WTC11 (cell line): Measurements from ENCODE around the gene ITPR1. TPM values are rescaled to one million over a fixed set of nuclear protein-coding genes. Genes with fewer than 3 reads are reported as not detected.

Experiments
- ATAC-seq: fragments of 200-7000 bp; cut with Tn5 transposase; 2 replicates; pipeline ENCODE4 v1.10.0; 2021; ENCODE audit warnings: mild to moderate bottlenecking, moderate library complexity
- CTCF ChIA-PET: fragments of 300-600 bp; sonication (Branson Sonifier 250); formaldehyde crosslinking; loops from one replicate; lab custom pipeline; 2021; ENCODE audit warnings: antibody characterized with exemption; lab: Charles Lee
- POLR2A ChIA-PET: fragments of 350-600 bp; sonication (Branson Sonifier 250); formaldehyde crosslinking; loops from one replicate; lab custom pipeline; 2021; ENCODE audit warnings: antibody characterized with exemption; lab: Charles Lee
- DNase-seq: peaks from one replicate; pipeline ENCODE4 v3.0.0; 2021; ENCODE audit warnings: low spot score
- H3K27ac Mint-ChIP-seq: 2 replicates; pipeline ENCODE4 v1.8.0; 2021; ENCODE audit warnings: mixed read lengths
- H3K27me3 Mint-ChIP-seq: 2 replicates; pipeline ENCODE4 v1.8.0; 2021; ENCODE audit warnings: low read depth, mild to moderate bottlenecking, moderate library complexity, mixed read lengths
- H3K36me3 Mint-ChIP-seq: 2 replicates; pipeline ENCODE4 v1.8.0; 2021; ENCODE audit warnings: mixed read lengths
- H3K4me1 Mint-ChIP-seq: 2 replicates; pipeline ENCODE4 v1.8.0; 2022; ENCODE audit warnings: mixed read lengths
- H3K4me3 Mint-ChIP-seq: 2 replicates; pipeline ENCODE4 v1.8.0; 2021; ENCODE audit warnings: mild to moderate bottlenecking, moderate library complexity, mixed read lengths
- H3K9me3 Mint-ChIP-seq: 2 replicates; pipeline ENCODE4 v1.8.0; 2021; ENCODE audit warnings: mixed read lengths
- AFF4 ChIP-seq: sonication (generic); formaldehyde crosslinking; IDR thresholded peaks from 2 replicates; pipeline ENCODE4 v1.8.1; 2023; ENCODE audit warnings: mild to moderate bottlenecking, missing genetic modification reagents, borderline replicate concordance
- ATF2 ChIP-seq: sonication (generic); formaldehyde crosslinking; IDR thresholded peaks from 2 replicates; pipeline ENCODE4 v1.8.1; 2022; ENCODE audit warnings: low read depth, missing genetic modification reagents, borderline replicate concordance
- CREB1 ChIP-seq: sonication (generic); formaldehyde crosslinking; IDR thresholded peaks from 2 replicates; pipeline ENCODE4 v1.8.0; 2023; ENCODE audit warnings: mild to moderate bottlenecking, missing genetic modification reagents
- CREM ChIP-seq: sonication (generic); formaldehyde crosslinking; IDR thresholded peaks from 2 replicates; pipeline ENCODE4 v1.8.1; 2022; ENCODE audit warnings: mild to moderate bottlenecking, missing genetic modification reagents, moderate library complexity
- E2F5 ChIP-seq: sonication (generic); formaldehyde crosslinking; IDR thresholded peaks from 2 replicates; pipeline ENCODE4 v1.8.1; 2022; ENCODE audit warnings: mild to moderate bottlenecking, moderate library complexity, missing genetic modification reagents
- ELF4 ChIP-seq: sonication (generic); formaldehyde crosslinking; IDR thresholded peaks from 2 replicates; pipeline ENCODE4 v1.8.1; 2022; ENCODE audit warnings: low read depth, mild to moderate bottlenecking, moderate library complexity, missing genetic modification reagents
- EMX1 ChIP-seq: fragments of 250-450 bp; sonication (Bioruptor Pico); IDR thresholded peaks from 2 replicates; pipeline ENCODE4 v1.8.0; 2021; ENCODE audit warnings: mild to moderate bottlenecking
- GTF2I ChIP-seq: fragments of 250-450 bp; sonication (Bioruptor Pico); conservative IDR thresholded peaks from 2 replicates; pipeline ENCODE4 v1.4.0; 2021; ENCODE audit warnings: mild to moderate bottlenecking
- IRF2 ChIP-seq: sonication (generic); formaldehyde crosslinking; IDR thresholded peaks from 2 replicates; pipeline ENCODE4 v1.8.0; 2022; ENCODE audit warnings: low read depth, missing genetic modification reagents, borderline replicate concordance
- JAZF1 ChIP-seq: fragments of 250-450 bp; sonication (Bioruptor Pico); IDR thresholded peaks from 2 replicates; pipeline ENCODE4 v1.9.0; 2021; ENCODE audit warnings: moderate library complexity, mild to moderate bottlenecking, inconsistent platforms
- MYBL2 ChIP-seq: sonication (generic); formaldehyde crosslinking; IDR thresholded peaks from 2 replicates; pipeline ENCODE4 v1.8.1; 2023; ENCODE audit warnings: mild to moderate bottlenecking, moderate library complexity, missing genetic modification reagents
- NFYB ChIP-seq: sonication (generic); formaldehyde crosslinking; conservative IDR thresholded peaks from 2 replicates; pipeline ENCODE4 v1.8.0; 2022; ENCODE audit warnings: low read depth, missing genetic modification reagents
- NR2C2 ChIP-seq: sonication (generic); formaldehyde crosslinking; IDR thresholded peaks from 2 replicates; pipeline ENCODE4 v1.8.0; 2022; ENCODE audit warnings: mild to moderate bottlenecking, missing genetic modification reagents
- PREB ChIP-seq: sonication (generic); formaldehyde crosslinking; IDR thresholded peaks from 2 replicates; pipeline ENCODE4 v1.8.1; 2022; ENCODE audit warnings: mild to moderate bottlenecking, missing genetic modification reagents, moderate library complexity, borderline replicate concordance
- RORB ChIP-seq: fragments of 250-450 bp; sonication (Bioruptor Pico); IDR thresholded peaks from 2 replicates; pipeline ENCODE4 v1.9.0; 2021; ENCODE audit warnings: mild to moderate bottlenecking
- SMAD3 ChIP-seq: sonication (generic); formaldehyde crosslinking; IDR thresholded peaks from 2 replicates; pipeline ENCODE4 v1.8.0; 2022; ENCODE audit warnings: missing genetic modification reagents, mild to moderate bottlenecking, borderline replicate concordance
- STAT6 ChIP-seq: sonication (generic); formaldehyde crosslinking; conservative IDR thresholded peaks from 2 replicates; pipeline ENCODE4 v1.8.1; 2023; ENCODE audit warnings: mild to moderate bottlenecking, low read depth, missing genetic modification reagents, moderate library complexity
- TEAD4 ChIP-seq: sonication (generic); formaldehyde crosslinking; IDR thresholded peaks from 2 replicates; pipeline ENCODE4 v1.8.0; 2022; ENCODE audit warnings: mild to moderate bottlenecking, missing genetic modification reagents
- TP53 ChIP-seq: sonication (generic); formaldehyde crosslinking; IDR thresholded peaks from 2 replicates; pipeline ENCODE4 v1.8.1; 2023; ENCODE audit warnings: mild to moderate bottlenecking, missing genetic modification reagents
- USF2 ChIP-seq: sonication (generic); formaldehyde crosslinking; IDR thresholded peaks from 2 replicates; pipeline ENCODE4 v1.8.1; 2023; ENCODE audit warnings: mild to moderate bottlenecking, missing genetic modification reagents, moderate library complexity
- ZBTB21 ChIP-seq: sonication (generic); formaldehyde crosslinking; IDR thresholded peaks from 2 replicates; pipeline ENCODE4 v1.8.1; 2023; ENCODE audit warnings: mild to moderate bottlenecking, missing genetic modification reagents, borderline replicate concordance
- ZBTB43 ChIP-seq: sonication (generic); formaldehyde crosslinking; IDR thresholded peaks from 2 replicates; pipeline ENCODE4 v1.8.1; 2023; ENCODE audit warnings: mild to moderate bottlenecking, missing genetic modification reagents
- ZNF232 ChIP-seq: sonication (generic); formaldehyde crosslinking; IDR thresholded peaks from 2 replicates; pipeline ENCODE4 v1.8.0; 2022; ENCODE audit warnings: mild to moderate bottlenecking, missing genetic modification reagents
- ZNF396 ChIP-seq: fragments of 250-450 bp; sonication (Bioruptor Pico); IDR thresholded peaks from 2 replicates; pipeline ENCODE4 v1.8.0; 2021; ENCODE audit warnings: mild to moderate bottlenecking, moderate library complexity, borderline replicate concordance
- ZNF671 ChIP-seq: fragments of 250-450 bp; sonication (Bioruptor Pico); IDR thresholded peaks from 2 replicates; pipeline ENCODE4 v1.8.0; 2021; ENCODE audit warnings: mild to moderate bottlenecking
- total RNA-seq: library from RNA; stranded (reverse); gene quantifications from 3 replicates; pipeline ENCODE4 v1.2.3, GENCODE V29; 2021

The ITPR1 gene
- total RNA-seq, 1 experiment from 2014 or later, result 11.8 TPM

GRCh38 chr3:4778119-4778518, 285.0 kb downstream of the ITPR1 start:
- no peak overlapping the region for H3K27ac Mint-ChIP-seq
- no peak for ATAC-seq
- no peaks in the 10 kb centered on the region for H3K9me3 Mint-ChIP-seq
- TF ChIP-seq CREB1 (CRISPR knock-in tag), result no peak
- no peak for TF ChIP-seq NFYB (CRISPR knock-in tag)
- no peak for TF ChIP-seq PREB (CRISPR knock-in tag)
- no peak for TF ChIP-seq AFF4 (CRISPR knock-in tag)
- TF ChIP-seq SMAD3 (CRISPR knock-in tag), result no peak
- TF ChIP-seq ELF4 (CRISPR knock-in tag), result no peak
- no peak for TF ChIP-seq NR2C2 (CRISPR knock-in tag)
- no peak for TF ChIP-seq TEAD4 (CRISPR knock-in tag)
- no peak for TF ChIP-seq ATF2
- TF ChIP-seq E2F5, result no peak
- TF ChIP-seq STAT6 (CRISPR knock-in tag), result no peak
- TF ChIP-seq EMX1 (CRISPR knock-in tag), result no peak
- TF ChIP-seq MYBL2 (CRISPR knock-in tag), result no peak
- no peak for TF ChIP-seq IRF2 (CRISPR knock-in tag)
- TF ChIP-seq JAZF1 (CRISPR knock-in tag), result no peak
- TF ChIP-seq ZNF671 (CRISPR knock-in tag), result no peak
- H3K27me3 Mint-ChIP-seq, result no peaks in the 10 kb centered on the region
- no peaks in the 10 kb centered on the region; the same call in 1 of the 2 replicates for H3K4me1 Mint-ChIP-seq
- H3K4me3 Mint-ChIP-seq, result no peak overlapping the region
- ChIA-PET CTCF (interaction anchor here (3.7 kb wide), 1 partner anchor 67 kb away, joined by 11 read pairs; no protein-coding TSS in a partner anchor), POLR2A (no interaction called here)
- DNase-seq, result no peak
- no peaks in the 10 kb centered on the region for H3K36me3 Mint-ChIP-seq

GRCh38 chr3:4778740-4779139, 285.6 kb downstream of the ITPR1 start:
- H3K9me3 Mint-ChIP-seq, result no peaks in the 10 kb centered on the region
- ChIA-PET POLR2A (no interaction called here), CTCF (interaction anchor here (3.7 kb wide), 1 partner anchor 67 kb away, joined by 11 read pairs; no protein-coding TSS in a partner anchor)
- DNase-seq (no peak), ATAC-seq (no peak)
- no peaks in the 10 kb centered on the region for H3K27me3 Mint-ChIP-seq
- no peak overlapping the region for H3K27ac Mint-ChIP-seq
- peaks cover 2% of the 10 kb centered on the region; the same call in 1 of the 2 replicates for H3K36me3 Mint-ChIP-seq
- no peaks in the 10 kb centered on the region; the same call in 1 of the 2 replicates for H3K4me1 Mint-ChIP-seq
- H3K4me3 Mint-ChIP-seq, result no peak overlapping the region
- TF ChIP-seq ZNF396 (no peak), ZNF232 (CRISPR knock-in tag) (no peak), TP53 (CRISPR knock-in tag) (no peak), GTF2I (CRISPR knock-in tag) (no peak), ZBTB43 (CRISPR knock-in tag) (no peak), IRF2 (CRISPR knock-in tag) (no peak), RORB (CRISPR knock-in tag) (no peak), NFYB (CRISPR knock-in tag) (no peak), USF2 (CRISPR knock-in tag) (no peak), ZBTB21 (CRISPR knock-in tag) (no peak), CREM (no peak)
